NCI-H345 treated with DMSO at 0.1 percent for 48 hours (cell line): ENCODE measurements around the gene PTGER3.
A peak's percentile ranks its signal among the peaks of the same experiment; 100 is the strongest.

Source experiments
- DNase-seq: peaks from one replicate; lab custom pipeline; 2025; ENCODE audit not compliant: unreplicated experiment; lab: John Stamatoyannopoulos, UW

The PTGER3 gene

GRCh38 chr1:71047635-71048607 is at the start of gene PTGER3:
PTGER3 (minus strand) TSS chr1:71047816; CDS start chr1:71047577, 239 bp downstream.
- DNase-seq = no peak

- no peak for DNase-seq
Observed at GRCh38 chr1:71094913-71095312, 47.3 kb upstream of the PTGER3 start.

DNA sequence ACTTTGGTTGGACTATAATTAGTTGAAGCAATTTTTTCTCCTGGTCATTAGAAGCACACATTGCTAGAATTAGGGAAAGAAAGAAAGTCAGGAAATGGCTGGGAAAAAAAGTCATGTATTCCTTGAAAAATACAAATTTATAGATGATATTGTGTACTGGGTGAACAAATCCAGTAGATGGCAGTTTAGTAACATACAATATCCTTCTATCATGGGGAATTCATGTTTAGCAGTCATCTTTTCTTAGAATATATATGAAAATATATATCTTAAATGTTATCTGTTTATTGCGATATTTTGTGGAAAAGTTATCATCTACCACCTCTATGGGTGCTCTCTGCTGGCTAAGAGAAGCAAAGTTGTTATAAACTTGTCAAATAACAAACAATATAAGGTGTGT is 46.3 kb upstream of the PTGER3 start:
- DNase-seq = no peak

DNA sequence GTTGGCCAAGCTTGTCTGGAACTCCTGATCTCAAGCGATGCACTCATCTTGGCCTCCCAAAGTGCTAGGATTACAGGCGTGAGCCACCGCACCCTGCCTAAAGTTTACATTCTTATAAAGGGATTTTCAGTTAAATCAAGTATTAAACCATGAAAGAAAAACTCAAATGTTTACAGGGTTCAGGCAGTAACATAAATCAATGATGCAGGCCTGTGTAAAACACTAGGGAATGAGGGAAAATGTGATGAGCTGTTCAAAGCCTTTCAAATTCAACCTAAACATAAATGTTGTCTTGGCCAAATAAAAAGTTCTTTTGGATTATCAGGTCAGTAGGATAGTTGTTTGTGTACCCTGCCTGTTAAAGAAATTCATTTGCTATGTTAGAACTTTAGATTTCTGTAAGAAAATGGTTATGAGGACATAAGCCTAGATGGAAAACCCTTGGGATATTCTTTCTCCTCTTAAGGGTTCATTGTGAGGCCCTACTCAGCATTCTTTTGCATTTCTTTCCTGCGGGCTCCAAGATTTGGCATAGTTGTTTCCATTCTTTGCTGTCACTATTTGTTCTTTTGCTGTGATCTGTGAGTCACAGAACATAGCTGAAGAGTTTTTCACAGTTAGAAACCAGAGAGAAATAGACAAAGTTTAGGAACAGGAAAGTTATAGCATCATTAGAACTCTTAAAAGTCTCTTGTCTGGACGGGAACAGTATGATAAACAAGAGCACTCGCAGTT is 42.1 kb upstream of the PTGER3 start:
- no peak for DNase-seq

DNA sequence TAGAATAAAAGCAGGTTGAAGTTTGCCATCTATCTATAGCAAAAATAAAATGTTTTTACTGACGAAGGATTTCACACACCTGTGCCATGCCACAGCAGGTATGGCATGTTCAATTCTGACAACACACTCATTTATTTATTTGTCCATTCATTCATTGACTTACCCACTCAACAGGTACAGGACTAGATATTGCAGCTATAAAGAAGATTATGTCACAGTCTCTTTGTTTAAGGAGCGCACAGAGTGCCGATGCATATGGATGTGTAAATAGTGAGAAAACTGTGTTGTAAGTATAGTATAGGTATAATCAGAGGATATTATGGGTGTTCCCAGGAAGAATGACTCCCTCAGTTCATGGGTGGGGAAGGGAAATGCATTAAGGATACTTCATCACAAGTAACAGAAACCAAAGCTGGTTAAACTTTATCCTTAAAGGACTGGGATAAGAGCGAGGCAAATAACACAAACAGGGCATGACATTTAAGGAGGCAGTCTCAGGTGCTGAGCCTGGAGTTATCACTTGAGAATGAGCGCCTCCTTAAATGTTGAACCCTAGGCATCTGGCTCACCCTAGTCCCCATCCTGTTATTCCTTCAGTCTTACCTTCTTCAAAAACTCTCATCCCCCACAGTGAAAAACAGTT is 41.1 kb upstream of the PTGER3 start:
- no peak for DNase-seq

- no peak for DNase-seq
Observed at GRCh38 chr1:71087713-71088112, 40.1 kb upstream of the PTGER3 start.

- no peak for DNase-seq
Observed at GRCh38 chr1:71087060-71087459, 39.4 kb upstream of the PTGER3 start.

- DNase-seq = no peak
Observed at GRCh38 chr1:71086331-71086730, 38.7 kb upstream of the PTGER3 start.

GRCh38 chr1:71083271-71083670 is 35.7 kb upstream of the PTGER3 start:
- no peak for DNase-seq

- no peak for DNase-seq
Observed at GRCh38 chr1:71081697-71082080, 34.1 kb upstream of the PTGER3 start.

GRCh38 chr1:71080739-71081696 is 33.4 kb upstream of the PTGER3 start, which contains the start of gene ZRANB2:
ZRANB2 (minus strand) TSS chr1:71081035; CDS start chr1:71080995, 40 bp downstream.
- DNase-seq = peak; percentile 98

DNA sequence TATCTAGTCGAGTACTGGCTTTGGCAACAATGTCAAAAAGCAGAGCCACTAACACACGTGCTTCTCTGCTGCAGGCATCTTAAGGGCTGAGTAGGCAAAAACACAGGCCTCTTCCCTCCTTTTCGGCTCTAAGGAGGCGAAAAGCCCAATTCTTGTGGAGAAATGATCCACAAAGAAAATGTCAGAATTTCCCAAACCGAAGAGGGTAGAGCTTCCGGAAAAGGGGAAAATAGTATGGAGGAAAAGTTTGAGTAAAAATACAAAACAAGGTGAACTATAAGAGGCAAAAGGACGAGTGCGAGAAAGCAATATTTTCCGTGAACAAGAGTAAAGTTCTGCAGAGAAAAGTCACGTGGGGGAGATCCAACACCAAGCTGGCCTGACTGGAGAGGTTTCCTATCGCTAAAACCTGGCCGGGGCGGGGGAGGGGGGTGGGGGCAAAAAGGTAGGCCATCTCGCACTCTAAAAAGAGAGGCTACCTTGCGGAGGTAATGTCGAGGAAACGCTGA is 32.7 kb upstream of the PTGER3 start:
- no peak for DNase-seq

DNA sequence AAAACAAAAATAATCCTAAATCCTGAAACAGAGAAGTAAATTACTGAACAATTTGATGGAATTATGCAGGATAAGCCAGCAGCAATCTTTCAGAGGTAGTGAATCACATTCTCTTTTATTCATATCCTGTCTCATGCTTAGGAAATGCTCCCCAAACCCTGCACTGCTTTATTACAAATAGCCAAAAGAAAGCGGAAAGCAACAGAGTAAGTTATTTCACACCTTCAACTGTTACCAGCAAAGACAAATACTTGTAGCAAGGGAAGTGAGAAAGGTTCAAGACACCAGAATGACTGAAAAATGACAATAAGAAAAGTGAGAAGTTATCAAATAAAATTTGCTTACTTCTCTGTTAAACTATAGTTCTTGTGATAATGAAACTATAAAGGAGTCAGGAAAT is 27.1 kb upstream of the PTGER3 start:
- DNase-seq = no peak

DNA sequence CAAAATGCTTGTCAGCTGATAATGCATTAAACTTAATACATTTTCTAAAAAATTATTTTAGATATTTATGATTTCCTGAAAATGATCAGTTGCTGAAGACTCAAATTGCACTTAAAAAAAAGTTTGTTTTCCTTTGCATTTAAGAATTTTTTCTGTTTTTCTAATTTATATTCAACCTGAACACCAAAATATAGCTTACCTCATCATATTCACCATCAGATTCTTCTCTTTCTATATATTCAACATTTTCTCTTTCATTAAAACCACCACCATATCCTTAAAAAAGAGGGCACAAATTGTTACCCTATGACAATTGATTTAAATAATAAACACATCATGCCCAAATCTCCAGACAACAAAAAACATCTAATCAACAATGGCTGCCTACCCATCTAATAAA is 24.7 kb upstream of the PTGER3 start:
- no peak for DNase-seq

- DNase-seq = no peak
Observed at GRCh38 chr1:71071720-71072119, 24.1 kb upstream of the PTGER3 start.

- DNase-seq = no peak
Observed at GRCh38 chr1:71068325-71069240, 21.0 kb upstream of the PTGER3 start.

- no peak for DNase-seq
Observed at GRCh38 chr1:71054791-71055190, 7.2 kb upstream of the PTGER3 start.

DNA sequence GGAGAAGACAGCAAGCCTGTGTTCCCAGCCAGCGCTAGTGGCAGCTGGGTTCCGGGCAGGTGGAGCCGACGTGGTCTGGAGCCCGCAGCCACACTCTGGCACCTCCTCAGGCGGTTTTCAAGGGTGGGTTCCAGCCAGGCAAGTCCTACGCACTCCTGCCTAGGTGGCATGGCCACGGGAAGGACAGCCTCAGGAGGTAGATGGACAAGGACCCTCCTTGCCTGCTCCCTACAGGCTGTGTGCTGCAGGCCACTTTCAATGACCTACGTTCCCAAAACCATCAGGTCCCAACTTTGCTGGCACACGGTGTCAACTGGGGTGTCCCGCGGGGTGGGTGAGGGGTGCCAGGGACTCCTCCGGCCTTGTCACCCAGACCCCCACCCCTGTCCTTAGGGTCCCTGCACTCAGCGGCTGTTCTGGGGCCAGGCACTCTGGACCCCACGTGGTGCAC is 6.7 kb upstream of the PTGER3 start:
- DNase-seq = no peak

DNA sequence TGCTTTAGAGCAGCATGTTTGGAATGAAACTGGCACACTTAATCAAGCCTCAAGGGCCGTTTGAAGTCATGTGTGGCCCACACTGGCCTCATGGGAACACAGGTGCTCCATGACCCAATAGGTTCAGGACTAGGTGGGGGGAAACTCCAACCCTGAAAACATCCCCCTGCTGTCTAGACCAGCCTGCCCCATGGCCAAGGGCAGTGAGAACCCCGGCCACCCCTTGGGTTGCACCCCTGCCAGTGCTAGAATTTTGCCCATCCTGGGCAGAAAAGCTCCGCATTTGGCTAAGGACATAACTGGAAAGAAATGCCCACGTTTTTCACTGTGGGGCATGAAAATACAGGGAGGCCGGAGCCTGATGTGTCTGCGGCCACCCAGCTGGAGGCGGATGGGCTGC is 6.1 kb upstream of the PTGER3 start:
- DNase-seq = no peak
